Endothelial cell (in vitro differentiated cells): ENCODE measurements around the gene VEGFA. TPM values are rescaled to one million over a fixed set of nuclear protein-coding genes. Genes with fewer than 3 reads are reported as not detected.
"Not testable (repeated sequence)": the region's sequence is repeated elsewhere in the genome, so short reads cannot be mapped to it uniquely, and the experiment has no call there.

Experiments used
- DNase-seq: peaks from one replicate; pipeline ENCODE4 v3.0.0; 2021; ENCODE audit warnings: low spot score
- H3K27ac Mint-ChIP-seq: one replicate; pipeline ENCODE4 v1.8.0; 2021; ENCODE audit warnings: mixed read lengths, inconsistent platforms; ENCODE audit not compliant: unreplicated experiment
- H3K27me3 Mint-ChIP-seq: one replicate; pipeline ENCODE4 v1.8.0; 2021; ENCODE audit warnings: mild to moderate bottlenecking, moderate library complexity, mixed read lengths, inconsistent platforms; ENCODE audit not compliant: unreplicated experiment
- H3K36me3 Mint-ChIP-seq: one replicate; pipeline ENCODE4 v1.8.0; 2021; ENCODE audit warnings: mild to moderate bottlenecking, low read depth, mixed read lengths, inconsistent platforms; ENCODE audit not compliant: unreplicated experiment
- H3K4me1 Mint-ChIP-seq: one replicate; pipeline ENCODE4 v1.8.0; 2021; ENCODE audit warnings: mild to moderate bottlenecking, mixed read lengths, inconsistent platforms; ENCODE audit not compliant: unreplicated experiment
- H3K4me3 Mint-ChIP-seq: one replicate; pipeline ENCODE4 v1.8.0; 2021; ENCODE audit warnings: mild to moderate bottlenecking, mixed read lengths, inconsistent platforms; ENCODE audit not compliant: unreplicated experiment
- H3K9me3 Mint-ChIP-seq: one replicate; pipeline ENCODE4 v1.8.0; 2021; ENCODE audit warnings: mixed read lengths, inconsistent platforms; ENCODE audit not compliant: unreplicated experiment
- CTCF ChIP-seq: fragments of 200-600 bp; sonication (generic); IDR thresholded peaks from one replicate; pipeline ENCODE4 v1.5.0; 2021; ENCODE audit warnings: antibody characterized with exemption; ENCODE audit not compliant: unreplicated experiment
- total RNA-seq: library from RNA; stranded (reverse); fragmentation: NEBNext Ultra II Directional; extraction: Animal tissue kit (Norgen Biotek cat#: 25700); gene quantifications from one replicate; pipeline ENCODE4 v1.2.1, GENCODE V29; 2021; ENCODE audit not compliant: unreplicated experiment

Gene VEGFA
- total RNA-seq, 1 donor from 2014 or later, result 3.5 TPM

- no peak for DNase-seq
- H3K36me3 Mint-ChIP-seq, result no peaks in the 10 kb centered on the region
- TF ChIP-seq CTCF, result no peak
- no peaks in the 10 kb centered on the region for H3K9me3 Mint-ChIP-seq
- H3K27ac Mint-ChIP-seq, result no peak overlapping the region
- H3K4me1 Mint-ChIP-seq, result no peaks in the 10 kb centered on the region
- H3K4me3 Mint-ChIP-seq, result no peak overlapping the region
- H3K27me3 Mint-ChIP-seq, result peaks cover 9% of the 10 kb centered on the region
These were observed 44.1 kb downstream of the VEGFA start for GRCh38 chr6:43814111-43814510.

GRCh38 chr6:43814865-43815264 is 44.9 kb downstream of the VEGFA start:
- no peaks in the 10 kb centered on the region for H3K9me3 Mint-ChIP-seq
- H3K36me3 Mint-ChIP-seq, result no peaks in the 10 kb centered on the region
- H3K4me3 Mint-ChIP-seq, result no peak overlapping the region
- peaks cover 9% of the 10 kb centered on the region for H3K27me3 Mint-ChIP-seq
- H3K4me1 Mint-ChIP-seq, result no peaks in the 10 kb centered on the region
- no peak for TF ChIP-seq CTCF
- no peak overlapping the region for H3K27ac Mint-ChIP-seq
- DNase-seq, result no peak

GRCh38 chr6:43817192-43817591 is 47.2 kb downstream of the VEGFA start:
- H3K27ac Mint-ChIP-seq, result no peak overlapping the region

GRCh38 chr6:43818973-43819372 is 49.0 kb downstream of the VEGFA start:
- H3K27me3 Mint-ChIP-seq, H3K27ac Mint-ChIP-seq, H3K4me1 Mint-ChIP-seq, H3K9me3 Mint-ChIP-seq, H3K4me3 Mint-ChIP-seq, DNase-seq, H3K36me3 Mint-ChIP-seq: not testable (repeated sequence)

More at GRCh38 chr6:43817192-43817591, 47.2 kb downstream of the VEGFA start:
- peaks cover 3% of the 10 kb centered on the region for H3K27me3 Mint-ChIP-seq
- H3K9me3 Mint-ChIP-seq, result no peaks in the 10 kb centered on the region
- peak; percentile 36 for DNase-seq
- TF ChIP-seq CTCF, result no peak
- no peak overlapping the region for H3K4me3 Mint-ChIP-seq
- no peaks in the 10 kb centered on the region for H3K36me3 Mint-ChIP-seq
- no peaks in the 10 kb centered on the region for H3K4me1 Mint-ChIP-seq

- peaks cover under 1% of the 10 kb centered on the region for H3K4me1 Mint-ChIP-seq
- no peak for DNase-seq
- no peaks in the 10 kb centered on the region for H3K36me3 Mint-ChIP-seq
- H3K9me3 Mint-ChIP-seq, result no peaks in the 10 kb centered on the region
- peaks cover 3% of the 10 kb centered on the region for H3K27me3 Mint-ChIP-seq
- H3K4me3 Mint-ChIP-seq, result no peak overlapping the region
- no peak overlapping the region for H3K27ac Mint-ChIP-seq
- no peak for TF ChIP-seq CTCF
These were observed 49.9 kb downstream of the VEGFA start for GRCh38 chr6:43819958-43820357.

- Mint-ChIP-seq H3K4me1 (peaks cover 5% of the 10 kb centered on the region), H3K4me3 (no peak overlapping the region), H3K27me3 (peaks cover 3% of the 10 kb centered on the region), H3K27ac (no peak overlapping the region), H3K9me3 (no peaks in the 10 kb centered on the region), H3K36me3 (no peaks in the 10 kb centered on the region)
- no peak for TF ChIP-seq CTCF
- DNase-seq, result no peak
These were observed 50.5 kb downstream of the VEGFA start for GRCh38 chr6:43820486-43820885.
